Lower leg skin (tissue), 4 donors: ENCODE measurements around the gene NELL1. TPM values are rescaled to one million over a fixed set of nuclear protein-coding genes. Genes with fewer than 3 reads are reported as not detected.

ENCODE experiments used
- DNase-seq, 2 donors: peaks; one replicate each; pipeline ENCODE4 v3.0.0-alpha.2; 2019; ENCODE audit warnings: low spot score in 2 of 2
- H3K4me3 ChIP-seq: fragments of 200-600 bp; sonication (generic); 2 replicates; pipeline ENCODE4 v1.5.1; 2017; ENCODE audit warnings: mild to moderate bottlenecking, low read depth; ENCODE audit not compliant: poor library complexity, severe bottlenecking
- POLR2A ChIP-seq, 2 donors: fragments of 450-650 bp; IDR thresholded peaks; one replicate each; pipeline ENCODE4 v1.6.1; 2016 to 2017; ENCODE audit warnings: antibody characterized with exemption in 2 of 2, mild to moderate bottlenecking in 1 of 2, moderate library complexity in 1 of 2
- WGBS, 2 donors: methylation state at CpG; one replicate each; pipeline ENCODE4 v1.1.5; 2018; 5-methylcytosine and 5-hydroxymethylcytosine counted together
- intact Hi-C: fragments of 100-400 bp; cut with DNase I; formaldehyde crosslinking; loops from one replicate; pipeline ENCODE4 v1.15.0; 2023; ENCODE audit warnings: low total_unique reads
- total RNA-seq, 4 donors: library from RNA; depleted of rRNA; stranded (reverse); fragments of >200 nt; gene quantifications; one replicate each; pipeline ENCODE4 v1.1.0, GENCODE V29; 2016
- TF ChIP-seq, protein P1 (sequence below), 3 donors: fragments of 450-650 bp; IDR thresholded peaks; one replicate each; pipeline ENCODE4 v1.5.1; 2016; ENCODE audit warnings: antibody characterized with exemption in 3 of 3, mild to moderate bottlenecking in 3 of 3, moderate library complexity in 2 of 3

NELL1 gene
- total RNA-seq, 4 donors from 2014 or later: 0.12 to 0.29 (median 0.14) TPM

DNA sequence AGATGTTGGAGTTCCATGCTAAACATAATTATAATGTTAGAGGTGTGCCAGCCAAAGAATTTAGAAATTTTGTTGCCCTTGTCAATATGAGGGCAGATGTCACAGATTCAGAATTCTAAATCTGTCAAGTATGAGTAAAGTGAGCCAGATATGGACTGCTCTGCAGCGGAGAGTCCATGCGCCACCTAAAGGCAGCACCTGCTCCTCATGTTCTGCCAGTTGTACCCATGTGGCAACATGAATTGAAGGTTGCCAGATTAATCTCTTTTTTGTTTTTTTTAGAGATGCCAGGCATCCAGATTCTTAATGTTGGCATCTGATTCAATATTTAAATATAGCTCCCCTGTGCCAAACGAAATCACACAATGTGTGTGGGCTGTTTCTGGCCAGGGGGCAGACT, 844.9 kb downstream of the NELL1 start:
- DNase-seq: no peak
- WGBS, 2 donors: 36 to 39% methylated on average over 3 of the region's 3 CpGs
- intact Hi-C loops: loop anchor here (10.0 kb wide), 1 partner anchor 860 kb away; no protein-coding TSS in a partner anchor

GRCh38 chr11:21520244-21520643, 850.9 kb downstream of the NELL1 start:
- intact Hi-C loops: no loop called here
- DNase-seq: no peak
- WGBS, 2 donors: 42 to 54% methylated on average over 1 of the region's 1 CpG
- no peak overlapping the region for H3K4me3 ChIP-seq
- no peak for TF ChIP-seq POLR2A (IDR thresholded peaks at IDR 0.05)
- TF ChIP-seq, protein P1, sequence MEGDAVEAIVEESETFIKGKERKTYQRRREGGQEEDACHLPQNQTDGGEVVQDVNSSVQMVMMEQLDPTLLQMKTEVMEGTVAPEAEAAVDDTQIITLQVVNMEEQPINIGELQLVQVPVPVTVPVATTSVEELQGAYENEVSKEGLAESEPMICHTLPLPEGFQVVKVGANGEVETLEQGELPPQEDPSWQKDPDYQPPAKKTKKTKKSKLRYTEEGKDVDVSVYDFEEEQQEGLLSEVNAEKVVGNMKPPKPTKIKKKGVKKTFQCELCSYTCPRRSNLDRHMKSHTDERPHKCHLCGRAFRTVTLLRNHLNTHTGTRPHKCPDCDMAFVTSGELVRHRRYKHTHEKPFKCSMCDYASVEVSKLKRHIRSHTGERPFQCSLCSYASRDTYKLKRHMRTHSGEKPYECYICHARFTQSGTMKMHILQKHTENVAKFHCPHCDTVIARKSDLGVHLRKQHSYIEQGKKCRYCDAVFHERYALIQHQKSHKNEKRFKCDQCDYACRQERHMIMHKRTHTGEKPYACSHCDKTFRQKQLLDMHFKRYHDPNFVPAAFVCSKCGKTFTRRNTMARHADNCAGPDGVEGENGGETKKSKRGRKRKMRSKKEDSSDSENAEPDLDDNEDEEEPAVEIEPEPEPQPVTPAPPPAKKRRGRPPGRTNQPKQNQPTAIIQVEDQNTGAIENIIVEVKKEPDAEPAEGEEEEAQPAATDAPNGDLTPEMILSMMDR (IDR thresholded peaks at IDR 0.05): no peak

More for the DNA sequence above, 844.9 kb downstream of the NELL1 start:
- TF ChIP-seq, protein P1 (IDR thresholded peaks at IDR 0.05): no peak
- no peak for TF ChIP-seq POLR2A (IDR thresholded peaks at IDR 0.05)
- H3K4me3 ChIP-seq: no peak overlapping the region

GRCh38 chr11:21529187-21529586, 859.8 kb downstream of the NELL1 start:
- intact Hi-C loops: no loop called here

DNA sequence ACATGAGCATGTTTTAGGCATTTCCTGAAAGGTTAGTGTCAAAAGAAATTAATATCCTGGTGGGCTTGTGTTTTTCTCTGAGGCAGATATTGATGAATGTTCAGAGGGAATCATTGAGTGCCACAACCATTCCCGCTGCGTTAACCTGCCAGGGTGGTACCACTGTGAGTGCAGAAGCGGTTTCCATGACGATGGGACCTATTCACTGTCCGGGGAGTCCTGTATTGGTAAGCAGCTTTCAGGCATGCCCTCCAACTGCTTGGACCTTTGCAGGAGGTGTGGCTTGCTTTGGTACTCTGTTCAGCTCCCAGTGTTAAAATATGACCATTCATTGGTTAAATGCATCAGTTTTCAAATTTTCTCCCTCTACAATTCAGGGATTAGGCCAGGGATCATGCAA, 864.9 kb downstream of the NELL1 start:
- WGBS, 2 donors: 85 to 89% methylated on average over 5 of the region's 5 CpGs
- no peak overlapping the region for H3K4me3 ChIP-seq
- DNase-seq: no peak
- TF ChIP-seq, protein P1 (IDR thresholded peaks at IDR 0.05): no peak
- no peak for TF ChIP-seq POLR2A (IDR thresholded peaks at IDR 0.05)
- intact Hi-C loops: no loop called here

More at GRCh38 chr11:21529187-21529586, 859.8 kb downstream of the NELL1 start:
- no peak for TF ChIP-seq POLR2A (IDR thresholded peaks at IDR 0.05)
- TF ChIP-seq, protein P1 (IDR thresholded peaks at IDR 0.05): no peak
- H3K4me3 ChIP-seq: no peak overlapping the region
- WGBS, 2 donors: 33 to 34% methylated on average over 1 of the region's 1 CpG
- DNase-seq: no peak

DNA sequence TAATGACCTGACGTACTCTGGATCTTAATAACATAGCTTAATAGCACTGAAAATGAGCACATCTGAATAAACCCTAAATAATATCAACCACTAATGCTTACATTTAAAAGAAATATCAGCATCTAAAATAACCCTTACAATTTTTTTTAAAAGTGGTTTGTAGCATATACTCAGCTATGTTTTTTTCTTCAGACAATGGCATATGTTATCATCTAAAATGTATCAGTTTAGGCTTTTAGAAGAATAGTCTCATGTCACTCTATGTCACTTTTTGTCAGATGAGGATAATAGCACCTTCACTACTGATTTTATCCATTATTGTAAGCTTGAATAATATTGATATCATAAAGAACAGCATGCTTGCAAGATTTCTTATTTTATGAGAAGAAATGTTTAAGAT, 868.6 kb downstream of the NELL1 start:
- no peak overlapping the region for H3K4me3 ChIP-seq
- DNase-seq: no peak
- WGBS, 2 donors: 81 to 84% methylated on average over 1 of the region's 1 CpG
- TF ChIP-seq, protein P1 (IDR thresholded peaks at IDR 0.05): no peak
- no peak for TF ChIP-seq POLR2A (IDR thresholded peaks at IDR 0.05)
- intact Hi-C loops: no loop called here

DNA sequence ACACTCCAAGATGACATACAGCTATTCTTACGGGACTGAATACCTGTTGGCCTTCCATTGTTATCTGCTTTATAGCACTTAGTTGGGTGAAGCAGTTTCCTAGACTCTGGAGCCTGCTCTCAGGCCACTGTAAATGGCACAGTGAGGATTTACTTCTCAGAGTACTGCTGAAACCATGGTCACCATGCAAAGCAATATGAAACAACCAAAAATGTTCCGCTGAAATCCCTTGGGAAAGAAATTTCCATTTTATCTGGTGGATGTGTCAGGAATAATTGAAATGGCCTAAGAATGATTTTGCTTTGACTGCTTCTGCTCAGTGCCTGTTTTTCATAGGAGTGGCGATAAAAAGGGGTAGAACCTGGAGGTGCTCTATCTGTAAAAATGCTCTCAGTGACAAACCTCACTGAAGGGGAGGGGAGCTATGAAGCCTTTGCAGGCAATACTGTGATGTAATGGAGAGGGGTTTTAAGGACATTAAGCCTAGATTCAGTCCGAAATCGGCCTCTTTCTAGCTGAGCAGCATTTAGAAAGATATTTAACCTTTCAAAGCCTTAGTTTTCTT, 871.9 kb downstream of the NELL1 start:
- 81 to 91% methylated on average over 5 of the region's 5 CpGs for WGBS, 2 donors
- no peak overlapping the region for H3K4me3 ChIP-seq
- no peak for TF ChIP-seq POLR2A (IDR thresholded peaks at IDR 0.05)
- TF ChIP-seq, protein P1 (IDR thresholded peaks at IDR 0.05): no peak
- intact Hi-C loops: no loop called here
- DNase-seq: no peak
